A673 (cell line): ENCODE measurements around the gene AGAP1. TPM values are rescaled to one million over a fixed set of nuclear protein-coding genes. Genes with fewer than 3 reads are reported as not detected.

Experiments used
- BruUV-seq: library from RNA; stranded (reverse); fragments of 400-500 nt; replicated peaks from 2 replicates; lab custom pipeline; 2021; lab: Mats Ljungman, UMichigan
- CTCF ChIA-PET: fragments of 300-600 bp; sonication (Branson Sonifier 250); formaldehyde crosslinking; loops from one replicate; lab custom pipeline; 2022; ENCODE audit warnings: antibody characterized with exemption; lab: Charles Lee
- POLR2A ChIA-PET: fragments of 300-600 bp; sonication (Branson Sonifier 250); formaldehyde crosslinking; loops from one replicate; lab custom pipeline; 2022; ENCODE audit warnings: antibody characterized with exemption; ENCODE audit not compliant: low non-redundant PET; lab: Charles Lee
- DNase-seq: peaks from one replicate; pipeline ENCODE4 v3.0.0-alpha.2; 2015; ENCODE audit warnings: low spot score
- H3K27ac ChIP-seq: fragments of 200-600 bp; sonication (generic); 2 replicates; pipeline ENCODE4 v1.5.1; 2016; ENCODE audit warnings: mixed run types, low read depth, mild to moderate bottlenecking, mixed read lengths, antibody characterized with exemption, low read length; ENCODE audit not compliant: poor library complexity, severe bottlenecking
- H3K27me3 ChIP-seq: fragments of 200-600 bp; sonication (generic); replicated peaks from 2 replicates; pipeline ENCODE4 v1.6.1; 2017; ENCODE audit warnings: mixed run types, low read depth, mild to moderate bottlenecking, mixed read lengths, antibody characterized with exemption, low read length; ENCODE audit not compliant: insufficient read depth, poor library complexity
- H3K36me3 ChIP-seq: fragments of 200-600 bp; sonication (generic); 2 replicates; pipeline ENCODE4 v1.6.1; 2016; ENCODE audit warnings: mixed run types, mild to moderate bottlenecking, mixed read lengths, antibody characterized with exemption, low read length; ENCODE audit not compliant: insufficient read depth, poor library complexity, severe bottlenecking
- H3K4me1 ChIP-seq: fragments of 200-600 bp; sonication (generic); 2 replicates; pipeline ENCODE4 v1.6.1; 2017; ENCODE audit warnings: mixed run types, mild to moderate bottlenecking, mixed read lengths, antibody characterized with exemption, low read length; ENCODE audit not compliant: insufficient read depth, poor library complexity, severe bottlenecking
- H3K4me3 ChIP-seq: fragments of 200-600 bp; sonication (generic); 2 replicates; pipeline ENCODE4 v1.5.1; 2016; ENCODE audit warnings: low read depth, mixed run types, mild to moderate bottlenecking, mixed read lengths, low read length; ENCODE audit not compliant: poor library complexity, severe bottlenecking
- H3K9me3 ChIP-seq: fragments of 200-600 bp; sonication (generic); 2 replicates; pipeline ENCODE4 v1.6.1; 2016; ENCODE audit warnings: mixed run types, low read depth, mild to moderate bottlenecking, mixed read lengths, antibody characterized with exemption, low read length; ENCODE audit not compliant: poor library complexity, severe bottlenecking
- CTCF ChIP-seq: fragments of 300-800, 200-600 bp; sonication (generic); conservative IDR thresholded peaks from 2 replicates; pipeline ENCODE4 v1.5.1; 2017; ENCODE audit warnings: low read depth, mild to moderate bottlenecking, antibody characterized with exemption, low read length, moderate library complexity, mixed read lengths
- EZH2 ChIP-seq: fragments of 200-600 bp; sonication (generic); IDR thresholded peaks from 2 replicates; pipeline ENCODE4 v1.6.1; 2017; ENCODE audit warnings: borderline replicate concordance, low read depth, mild to moderate bottlenecking, mixed read lengths, antibody characterized with exemption, low read length; ENCODE audit not compliant: poor library complexity, severe bottlenecking
- intact Hi-C: fragments of 100-400 bp; cut with micrococcal nuclease; formaldehyde crosslinking; loops from one replicate; pipeline ENCODE4 v1.10.0; 2022; ENCODE audit not compliant: unreplicated experiment
- total RNA-seq: library from RNA; stranded (reverse); gene quantifications from 2 replicates; pipeline ENCODE4 v1.2.3, GENCODE V29; 2021

The AGAP1 gene
- total RNA-seq, 1 experiment from 2014 or later, result 25.3 TPM

GRCh38 chr2:236034974-236035373 is 541.1 kb downstream of the AGAP1 start:
- Histone ChIP-seq H3K4me1 (no peaks in the 10 kb centered on the region), H3K36me3 (no peaks in the 10 kb centered on the region), H3K4me3 (no peak overlapping the region), H3K9me3 (no peaks in the 10 kb centered on the region), H3K27ac (no peak overlapping the region), H3K27me3 (no peaks in the 10 kb centered on the region)
- no peak for DNase-seq
- CTCF ChIA-PET, result no interaction called here
- intact Hi-C loops, result no loop called here
- POLR2A ChIA-PET, result no interaction called here
- TF ChIP-seq EZH2, result no peak
- no peak for TF ChIP-seq CTCF
- BruUV-seq, result no TSS peak

- POLR2A ChIA-PET, result no interaction called here
- Histone ChIP-seq H3K36me3 (no peaks in the 10 kb centered on the region), H3K27me3 (no peaks in the 10 kb centered on the region), H3K9me3 (no peaks in the 10 kb centered on the region), H3K27ac (no peak overlapping the region), H3K4me3 (no peak overlapping the region), H3K4me1 (no peaks in the 10 kb centered on the region)
- intact Hi-C loops, result no loop called here
- TF ChIP-seq EZH2 (no peak), CTCF (no peak)
- no TSS peak for BruUV-seq
- no peak for DNase-seq
- CTCF ChIA-PET, result no interaction called here
Measured at GRCh38 chr2:236036045-236036444, 542.2 kb downstream of the AGAP1 start.

- Histone ChIP-seq H3K36me3 (no peaks in the 10 kb centered on the region), H3K9me3 (no peaks in the 10 kb centered on the region), H3K27ac (no peak overlapping the region), H3K4me1 (no peaks in the 10 kb centered on the region), H3K27me3 (no peaks in the 10 kb centered on the region), H3K4me3 (no peak overlapping the region)
- no peak for DNase-seq
- TF ChIP-seq CTCF, result no peak
- TF ChIP-seq EZH2, result no peak
- ChIA-PET CTCF (no interaction called here), POLR2A (no interaction called here)
- intact Hi-C loops, result no loop called here
- no TSS peak for BruUV-seq
Measured at GRCh38 chr2:236038096-236038495, 544.3 kb downstream of the AGAP1 start.
